ENCODE data around the gene AXIN2. TPM values are rescaled to one million over a fixed set of nuclear protein-coding genes. Genes with fewer than 3 reads are reported as not detected.
A peak's percentile ranks its signal among the peaks of the same experiment; 100 is the strongest.

AXIN2 gene, protein sequence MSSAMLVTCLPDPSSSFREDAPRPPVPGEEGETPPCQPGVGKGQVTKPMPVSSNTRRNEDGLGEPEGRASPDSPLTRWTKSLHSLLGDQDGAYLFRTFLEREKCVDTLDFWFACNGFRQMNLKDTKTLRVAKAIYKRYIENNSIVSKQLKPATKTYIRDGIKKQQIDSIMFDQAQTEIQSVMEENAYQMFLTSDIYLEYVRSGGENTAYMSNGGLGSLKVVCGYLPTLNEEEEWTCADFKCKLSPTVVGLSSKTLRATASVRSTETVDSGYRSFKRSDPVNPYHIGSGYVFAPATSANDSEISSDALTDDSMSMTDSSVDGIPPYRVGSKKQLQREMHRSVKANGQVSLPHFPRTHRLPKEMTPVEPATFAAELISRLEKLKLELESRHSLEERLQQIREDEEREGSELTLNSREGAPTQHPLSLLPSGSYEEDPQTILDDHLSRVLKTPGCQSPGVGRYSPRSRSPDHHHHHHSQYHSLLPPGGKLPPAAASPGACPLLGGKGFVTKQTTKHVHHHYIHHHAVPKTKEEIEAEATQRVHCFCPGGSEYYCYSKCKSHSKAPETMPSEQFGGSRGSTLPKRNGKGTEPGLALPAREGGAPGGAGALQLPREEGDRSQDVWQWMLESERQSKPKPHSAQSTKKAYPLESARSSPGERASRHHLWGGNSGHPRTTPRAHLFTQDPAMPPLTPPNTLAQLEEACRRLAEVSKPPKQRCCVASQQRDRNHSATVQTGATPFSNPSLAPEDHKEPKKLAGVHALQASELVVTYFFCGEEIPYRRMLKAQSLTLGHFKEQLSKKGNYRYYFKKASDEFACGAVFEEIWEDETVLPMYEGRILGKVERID
- total RNA-seq (2014; rRNA removed; shearing (Covaris generic)) = 4.2 and 4.8 TPM in 2 replicates

DNA sequence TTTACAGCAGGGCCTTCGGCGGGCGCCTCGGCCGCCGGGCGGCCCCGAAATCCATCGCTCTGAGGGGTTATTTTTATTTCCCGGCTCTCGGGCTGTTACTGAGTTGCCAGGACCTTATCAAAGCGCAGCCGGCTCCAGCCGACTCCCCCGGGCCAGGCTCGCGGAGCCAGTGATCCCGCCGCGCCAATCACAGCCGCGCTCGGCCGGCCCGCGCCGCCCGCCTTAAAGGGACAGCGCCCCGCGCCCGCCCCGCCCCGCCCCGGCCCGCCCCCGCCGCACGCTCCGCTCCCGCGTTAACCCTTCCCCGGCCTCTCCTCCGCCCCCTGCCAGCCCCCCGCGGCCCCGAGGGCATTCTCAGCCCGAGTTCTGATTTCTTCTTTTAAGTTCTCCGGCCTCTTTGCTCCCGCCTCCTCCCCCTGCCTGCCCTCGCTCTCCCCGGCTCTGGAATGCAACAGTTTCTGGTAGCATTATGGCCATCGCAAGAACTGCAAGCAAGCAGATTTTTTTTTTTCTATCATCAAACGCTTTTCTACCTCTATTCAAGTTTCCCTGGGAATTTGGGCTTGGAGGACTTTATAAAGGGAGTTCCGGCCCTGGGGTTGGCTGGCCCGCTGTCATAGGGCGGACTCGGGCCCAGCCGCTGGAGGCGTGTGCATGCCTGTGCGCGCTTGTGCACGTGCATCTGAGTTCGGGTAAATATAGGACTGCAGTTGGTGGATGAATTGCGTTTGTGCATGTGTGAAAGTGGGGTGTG is at the start of gene AXIN2:
AXIN2 (minus strand) TSS at position 197 of the 754 bp plus-strand sequence. CDS start 3,028 bp downstream, outside the sequence.
- Histone ChIP-seq H3K36me3 (peaks cover 14% of the 10 kb centered on the region), H3K27me3 (replicated peaks) (no peaks in the 10 kb centered on the region), H3K4me1 (replicated peaks) (peaks cover 34% of the 10 kb centered on the region), H3K27ac (peak within 1 kb of the TSS; percentile 98), H3K9me3 (replicated peaks) (no peaks in the 10 kb centered on the region), H3K4me3 (peak within 1 kb of the TSS; percentile 85)
- DNase-seq (ENCODE audit: low read depth in 1 of 2, low spot score in 2 of 2) = peak; percentile 84 to 95

DNA sequence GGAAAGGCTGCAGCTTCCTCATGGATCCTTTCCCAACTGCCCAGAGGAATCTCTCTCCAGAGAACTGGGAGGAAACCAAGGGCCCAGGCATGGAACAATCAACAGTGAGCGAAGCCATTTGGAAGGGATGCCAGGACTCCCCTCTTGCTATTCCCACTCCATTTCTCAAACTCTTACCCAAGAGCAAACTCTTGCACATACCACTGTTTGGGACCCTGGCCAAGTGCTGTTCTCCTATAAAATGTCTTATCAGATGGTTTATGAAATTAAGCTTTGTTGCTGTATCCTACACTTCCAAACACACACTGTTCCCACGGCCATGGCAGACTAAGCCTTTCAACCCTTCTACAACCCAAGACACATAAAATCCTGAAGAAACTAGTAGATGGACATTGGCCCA is 48.3 kb upstream of the AXIN2 start:
- Histone ChIP-seq H3K27me3 (replicated peaks) (no peaks in the 10 kb centered on the region), H3K27ac (no peak overlapping the region), H3K9me3 (replicated peaks) (peaks cover 4% of the 10 kb centered on the region; the same call in 1 of the 2 replicates), H3K36me3 (no peaks in the 10 kb centered on the region), H3K4me3 (no peak overlapping the region), H3K4me1 (replicated peaks) (no peaks in the 10 kb centered on the region)
- no peak for DNase-seq (ENCODE audit: low read depth in 1 of 2, low spot score in 2 of 2)

DNA sequence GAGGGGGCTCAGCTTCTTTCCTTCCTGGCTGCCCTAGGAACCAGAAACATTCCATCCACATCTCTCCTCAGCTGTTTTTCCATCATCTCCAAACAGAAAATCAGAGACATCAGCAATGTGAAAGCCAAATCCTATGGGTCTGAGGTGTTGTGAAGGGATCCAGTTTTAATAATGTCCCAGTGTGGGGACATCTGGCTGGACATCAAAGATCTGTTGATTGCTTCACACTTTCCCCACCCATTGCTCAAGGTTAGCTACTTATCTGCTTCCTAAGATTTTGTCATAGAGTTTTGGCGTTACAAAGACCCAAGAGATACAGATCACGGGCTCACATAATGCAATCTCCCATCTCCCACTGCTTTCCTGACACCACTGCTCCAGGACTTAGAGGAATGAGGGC is 47.8 kb upstream of the AXIN2 start:
- Histone ChIP-seq H3K27ac (no peak overlapping the region), H3K4me3 (no peak overlapping the region), H3K9me3 (replicated peaks) (peaks cover 4% of the 10 kb centered on the region; the same call in 1 of the 2 replicates), H3K36me3 (no peaks in the 10 kb centered on the region), H3K27me3 (replicated peaks) (no peaks in the 10 kb centered on the region), H3K4me1 (replicated peaks) (peaks cover 1% of the 10 kb centered on the region)
- no peak for DNase-seq (ENCODE audit: low read depth in 1 of 2, low spot score in 2 of 2)

DNA sequence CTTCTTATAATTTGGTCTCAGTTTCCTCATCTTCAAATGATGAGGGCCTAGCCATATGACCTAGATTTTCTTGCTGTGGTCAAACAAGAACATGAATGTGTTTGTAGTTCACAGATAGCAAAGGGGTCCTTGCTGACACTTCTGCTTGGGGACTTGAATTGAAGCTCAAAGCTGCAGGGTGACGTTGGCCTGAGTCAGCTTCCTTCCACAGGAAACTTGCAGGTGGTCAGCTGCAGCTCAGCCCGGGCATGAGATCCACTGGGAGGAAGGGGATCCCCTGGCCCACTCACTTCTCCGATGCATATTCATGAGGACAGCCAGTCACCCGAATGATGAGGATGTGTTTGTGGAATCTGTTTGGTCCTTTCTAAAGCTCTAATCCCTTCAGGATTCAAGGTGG is 42.6 kb upstream of the AXIN2 start:
- H3K9me3 ChIP-seq (replicated peaks) = no peaks in the 10 kb centered on the region; the same call in 1 of the 2 replicates
- DNase-seq (ENCODE audit: low read depth in 1 of 2, low spot score in 2 of 2) = peak in 1 of 2 experiments; percentile 17
- H3K4me3 ChIP-seq = no peak overlapping the region
- H3K27me3 ChIP-seq (replicated peaks) = no peaks in the 10 kb centered on the region
- H3K36me3 ChIP-seq = no peaks in the 10 kb centered on the region
- peaks cover 9% of the 10 kb centered on the region for H3K4me1 ChIP-seq (replicated peaks)
- no peak overlapping the region for H3K27ac ChIP-seq

DNA sequence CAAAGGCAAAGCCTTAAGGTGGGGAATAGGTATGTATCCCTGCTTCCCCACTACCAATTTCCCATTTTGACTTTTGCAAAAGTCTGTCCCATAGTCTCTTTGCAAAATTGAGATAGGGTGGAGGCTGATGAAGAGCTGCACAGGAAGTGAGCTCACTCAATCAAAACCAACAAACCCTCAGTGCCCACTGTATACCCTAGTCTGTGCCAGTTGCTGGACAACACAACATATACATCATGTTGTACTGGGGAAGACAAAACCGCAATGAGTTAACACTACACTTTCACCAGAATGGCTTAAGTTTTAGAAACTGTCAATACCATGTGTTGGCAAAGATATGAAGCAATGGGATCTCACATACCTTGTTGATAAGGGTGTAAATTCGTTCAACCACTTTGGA is 40.4 kb upstream of the AXIN2 start:
- Histone ChIP-seq H3K27ac (no peak overlapping the region), H3K4me3 (no peak overlapping the region), H3K36me3 (no peaks in the 10 kb centered on the region), H3K4me1 (replicated peaks) (peaks cover 9% of the 10 kb centered on the region), H3K9me3 (replicated peaks) (no peaks in the 10 kb centered on the region; the same call in 1 of the 2 replicates), H3K27me3 (replicated peaks) (no peaks in the 10 kb centered on the region)
- no peak for DNase-seq (ENCODE audit: low read depth in 1 of 2, low spot score in 2 of 2)

DNA sequence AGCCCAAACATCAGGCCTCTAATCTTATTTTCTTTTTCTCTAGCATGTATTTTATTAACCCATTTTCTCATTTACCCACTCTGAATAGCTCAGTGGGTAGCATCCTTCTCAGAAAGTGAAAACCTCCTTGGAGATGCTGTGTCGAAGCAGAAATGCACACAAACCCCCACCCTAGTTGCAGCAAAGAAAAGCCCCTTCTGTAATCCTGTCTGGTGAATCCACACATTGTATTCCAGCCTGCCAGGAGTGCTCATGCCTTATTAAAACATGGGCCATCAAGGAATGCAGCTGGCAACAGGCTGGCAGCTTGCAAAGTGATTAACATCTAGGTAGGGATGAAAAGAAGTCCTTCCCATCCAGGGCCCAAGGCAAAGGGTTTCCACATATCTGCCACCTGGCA is 39.7 kb upstream of the AXIN2 start:
- Histone ChIP-seq H3K9me3 (replicated peaks) (no peaks in the 10 kb centered on the region; the same call in 1 of the 2 replicates), H3K36me3 (no peaks in the 10 kb centered on the region), H3K4me3 (no peak overlapping the region), H3K27me3 (replicated peaks) (no peaks in the 10 kb centered on the region), H3K27ac (no peak overlapping the region), H3K4me1 (replicated peaks) (peaks cover 9% of the 10 kb centered on the region)
- DNase-seq (ENCODE audit: low read depth in 1 of 2, low spot score in 2 of 2) = no peak

DNA sequence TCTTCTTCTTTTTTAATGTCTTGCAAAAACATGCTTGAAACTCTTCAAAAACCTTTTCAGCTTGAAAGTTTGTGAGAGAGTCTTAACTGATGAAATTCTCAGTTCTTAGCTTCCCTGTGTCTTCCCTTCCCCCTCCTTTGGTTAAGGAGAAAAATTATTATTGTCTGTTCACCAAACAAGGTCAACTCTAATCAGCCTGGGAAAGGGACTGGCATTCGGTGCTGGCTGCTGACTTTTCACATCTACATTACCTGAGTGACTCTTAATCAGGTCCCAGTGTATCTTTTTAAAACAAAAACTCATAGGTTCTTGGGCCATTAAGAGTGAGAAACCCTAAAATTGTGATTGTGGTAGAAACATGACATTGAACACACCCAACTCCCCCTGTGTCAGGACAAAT is 39.1 kb upstream of the AXIN2 start:
- H3K9me3 ChIP-seq (replicated peaks) = no peaks in the 10 kb centered on the region; the same call in 1 of the 2 replicates
- H3K27me3 ChIP-seq (replicated peaks) = no peaks in the 10 kb centered on the region
- no peak for DNase-seq (ENCODE audit: low read depth in 1 of 2, low spot score in 2 of 2)
- no peaks in the 10 kb centered on the region for H3K36me3 ChIP-seq
- no peak overlapping the region for H3K4me3 ChIP-seq
- H3K4me1 ChIP-seq (replicated peaks) = peaks cover 9% of the 10 kb centered on the region
- no peak overlapping the region for H3K27ac ChIP-seq

DNA sequence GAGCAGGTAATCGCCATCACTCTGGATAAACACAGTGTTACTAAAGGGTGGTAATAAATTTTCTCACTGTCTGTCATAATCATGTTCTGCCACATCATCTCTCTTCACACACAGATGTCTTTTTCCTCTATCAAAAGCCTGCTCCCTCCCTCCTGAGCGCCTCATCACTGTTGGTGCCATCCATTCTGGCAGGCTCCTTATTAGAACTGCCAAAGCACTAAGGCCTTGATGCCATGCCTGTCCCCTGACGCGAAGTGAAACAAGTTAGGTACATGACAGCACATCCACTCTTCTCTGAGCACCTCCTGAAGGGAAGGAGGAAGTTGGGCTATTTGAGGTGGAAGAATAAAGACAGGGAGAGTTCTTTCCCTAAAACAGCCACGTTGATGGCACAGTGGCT is 38.2 kb upstream of the AXIN2 start:
- H3K27ac ChIP-seq = no peak overlapping the region
- H3K27me3 ChIP-seq (replicated peaks) = no peaks in the 10 kb centered on the region
- no peaks in the 10 kb centered on the region; the same call in 1 of the 2 replicates for H3K9me3 ChIP-seq (replicated peaks)
- peaks cover 9% of the 10 kb centered on the region for H3K4me1 ChIP-seq (replicated peaks)
- no peaks in the 10 kb centered on the region for H3K36me3 ChIP-seq
- DNase-seq (ENCODE audit: low read depth in 1 of 2, low spot score in 2 of 2) = no peak
- H3K4me3 ChIP-seq = no peak overlapping the region

DNA sequence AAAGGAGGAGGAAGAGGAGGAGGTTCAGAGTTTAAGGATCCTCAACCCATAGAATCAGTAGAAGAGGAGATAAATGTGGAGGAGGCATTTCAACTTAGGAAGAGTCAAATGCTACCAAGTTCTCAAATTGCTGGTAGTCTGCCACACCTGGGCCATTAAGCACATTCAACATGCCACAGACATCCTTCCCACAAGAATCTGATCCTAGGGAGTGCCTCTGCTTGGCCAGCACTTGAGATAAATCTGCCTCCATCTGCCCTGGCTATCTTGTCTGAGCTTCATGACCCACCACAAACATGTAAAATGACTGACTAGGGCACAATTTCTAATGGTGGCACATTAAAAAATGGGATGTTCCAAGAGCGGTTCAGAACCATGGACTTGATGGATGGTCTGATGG is 37.3 kb upstream of the AXIN2 start:
- Histone ChIP-seq H3K4me3 (no peak overlapping the region), H3K9me3 (replicated peaks) (no peaks in the 10 kb centered on the region; the same call in 1 of the 2 replicates)

DNA sequence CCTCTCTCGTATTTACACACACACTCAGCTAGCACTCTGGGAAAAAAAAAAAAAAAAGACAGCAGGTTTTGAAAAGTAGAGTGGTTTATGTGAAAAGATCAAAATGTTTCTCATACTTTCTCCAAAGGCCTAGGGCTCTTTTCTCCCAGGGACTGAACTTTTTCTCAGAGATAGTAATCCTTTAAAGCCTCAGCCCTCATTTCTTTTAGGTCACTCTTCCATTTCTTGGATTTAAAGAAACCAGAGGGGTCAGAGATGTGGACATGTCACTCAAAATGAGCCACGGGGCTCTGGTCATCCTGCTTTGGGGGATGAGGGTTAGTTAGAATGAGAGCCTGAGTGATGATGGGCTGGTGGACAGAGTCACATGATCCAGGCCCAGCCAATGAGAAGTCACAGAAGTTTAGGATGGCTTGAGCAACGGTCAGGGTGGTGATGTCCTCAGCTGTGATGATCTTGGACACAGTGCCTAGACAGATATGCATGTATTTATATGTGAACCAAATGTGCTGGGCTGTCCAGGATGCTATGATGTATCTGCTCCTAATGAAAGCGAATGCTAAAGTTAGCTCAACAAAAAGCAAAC is 33.7 kb upstream of the AXIN2 start:
- DNase-seq (ENCODE audit: low read depth in 1 of 2, low spot score in 2 of 2) = no peak
- no peaks in the 10 kb centered on the region for H3K9me3 ChIP-seq (replicated peaks)
- no peaks in the 10 kb centered on the region for H3K36me3 ChIP-seq
- H3K27me3 ChIP-seq (replicated peaks) = no peaks in the 10 kb centered on the region
- H3K27ac ChIP-seq = no peak overlapping the region
- no peaks in the 10 kb centered on the region for H3K4me1 ChIP-seq (replicated peaks)
- no peak overlapping the region for H3K4me3 ChIP-seq

More for the DNA sequence above, 37.3 kb upstream of the AXIN2 start:
- DNase-seq (ENCODE audit: low read depth in 1 of 2, low spot score in 2 of 2) = no peak
- Histone ChIP-seq H3K4me1 (replicated peaks) (peaks cover 2% of the 10 kb centered on the region), H3K27ac (no peak overlapping the region), H3K27me3 (replicated peaks) (no peaks in the 10 kb centered on the region), H3K36me3 (no peaks in the 10 kb centered on the region)

DNA sequence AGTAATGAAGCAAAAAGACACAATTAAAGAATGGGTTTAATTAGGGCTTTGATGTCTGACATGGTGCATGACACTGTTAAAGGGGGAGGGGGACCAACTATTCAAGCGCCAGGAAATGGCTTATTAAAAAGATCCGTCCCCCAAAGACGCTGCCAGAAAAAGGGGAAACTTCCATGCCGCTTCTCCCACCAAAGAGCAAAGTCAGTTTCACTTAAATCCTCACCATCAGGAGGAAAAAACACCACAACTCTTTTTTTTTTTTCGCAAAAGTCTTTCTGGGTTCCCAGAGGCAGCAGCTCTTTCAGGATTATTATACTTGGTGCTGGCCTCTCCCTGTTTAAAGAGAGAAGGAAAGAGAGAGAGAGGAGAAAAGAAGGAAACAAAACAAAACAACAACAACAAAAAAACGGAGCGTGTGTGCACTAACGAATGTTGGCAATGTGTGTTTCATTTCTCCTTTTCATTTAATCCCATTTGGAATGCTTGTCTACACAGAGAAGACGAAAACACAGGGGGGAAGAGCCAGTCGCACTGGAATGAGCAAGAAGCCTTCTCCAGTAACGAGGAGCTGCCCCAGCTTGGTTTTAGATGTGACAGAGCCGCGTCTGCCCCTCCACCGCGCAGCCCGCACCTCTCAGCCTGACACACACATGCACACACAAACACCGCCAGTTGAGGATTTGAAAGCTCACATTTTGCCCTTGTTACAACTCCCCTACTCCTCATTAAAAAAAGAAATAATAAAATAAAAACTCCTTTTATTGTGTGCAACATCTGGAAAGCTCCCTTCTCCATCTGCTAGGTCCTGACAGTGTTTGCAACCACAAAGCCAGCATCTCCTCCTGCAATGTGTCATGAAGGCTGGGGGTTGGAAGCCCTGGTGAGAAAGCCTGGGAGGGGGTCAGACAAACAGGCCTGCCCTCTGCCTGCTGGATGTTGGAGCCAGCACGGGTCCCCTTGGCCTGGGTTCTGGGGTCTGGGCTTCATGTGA is 32.7 kb upstream of the AXIN2 start:
- Histone ChIP-seq H3K27ac (no peak overlapping the region), H3K4me3 (no peak overlapping the region)
- DNase-seq (ENCODE audit: low read depth in 1 of 2, low spot score in 2 of 2) = no peak

DNA sequence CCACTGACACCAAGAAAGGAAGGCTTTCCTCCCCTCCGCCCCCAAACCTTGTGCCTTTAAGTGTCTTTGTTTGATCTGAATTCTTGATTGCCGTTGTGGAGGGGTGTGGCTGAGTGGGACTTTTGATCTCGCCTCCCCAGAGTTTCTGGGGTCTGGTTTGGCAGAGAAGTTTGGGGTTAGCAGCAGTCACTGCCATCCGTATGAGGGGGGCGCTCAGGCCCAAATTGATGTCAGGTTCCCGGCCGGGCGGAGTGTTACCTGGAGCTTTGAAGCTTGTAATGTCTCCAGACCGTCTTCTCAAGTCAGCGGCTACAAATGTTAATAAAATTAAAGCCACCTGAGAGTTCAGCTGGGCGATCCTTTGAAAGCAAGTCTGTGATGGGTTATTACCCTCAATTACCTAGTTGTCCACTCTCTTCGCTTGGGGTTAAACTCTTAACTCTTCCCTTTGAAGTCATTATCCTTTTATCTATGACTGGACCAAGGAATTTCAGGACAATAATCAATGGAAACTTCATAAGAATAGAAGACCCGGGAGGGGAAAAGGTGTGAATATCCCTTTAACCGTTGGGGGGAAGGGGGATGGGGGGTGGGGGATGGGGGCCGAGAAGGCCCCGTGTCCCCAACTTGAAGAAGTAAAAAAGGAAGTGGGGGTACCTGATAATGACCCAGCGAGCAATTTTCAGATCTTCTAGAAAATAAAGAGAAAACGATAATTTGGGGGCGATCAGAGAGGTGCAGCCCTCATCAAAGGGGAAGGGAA is 31.8 kb upstream of the AXIN2 start:
- Histone ChIP-seq H3K36me3 (no peaks in the 10 kb centered on the region), H3K27me3 (replicated peaks) (no peaks in the 10 kb centered on the region), H3K9me3 (replicated peaks) (no peaks in the 10 kb centered on the region), H3K4me1 (replicated peaks) (no peaks in the 10 kb centered on the region), H3K27ac (no peak overlapping the region), H3K4me3 (no peak overlapping the region)
- no peak for DNase-seq (ENCODE audit: low read depth in 1 of 2, low spot score in 2 of 2)

More for the DNA sequence above, 32.7 kb upstream of the AXIN2 start:
- H3K9me3 ChIP-seq (replicated peaks) = no peaks in the 10 kb centered on the region
- H3K36me3 ChIP-seq = no peaks in the 10 kb centered on the region
- no peaks in the 10 kb centered on the region for H3K27me3 ChIP-seq (replicated peaks)
- no peaks in the 10 kb centered on the region for H3K4me1 ChIP-seq (replicated peaks)

All from SJSA1 (cell line).